ENCODE data around the gene MAP1A.

MAP1A gene

DNA sequence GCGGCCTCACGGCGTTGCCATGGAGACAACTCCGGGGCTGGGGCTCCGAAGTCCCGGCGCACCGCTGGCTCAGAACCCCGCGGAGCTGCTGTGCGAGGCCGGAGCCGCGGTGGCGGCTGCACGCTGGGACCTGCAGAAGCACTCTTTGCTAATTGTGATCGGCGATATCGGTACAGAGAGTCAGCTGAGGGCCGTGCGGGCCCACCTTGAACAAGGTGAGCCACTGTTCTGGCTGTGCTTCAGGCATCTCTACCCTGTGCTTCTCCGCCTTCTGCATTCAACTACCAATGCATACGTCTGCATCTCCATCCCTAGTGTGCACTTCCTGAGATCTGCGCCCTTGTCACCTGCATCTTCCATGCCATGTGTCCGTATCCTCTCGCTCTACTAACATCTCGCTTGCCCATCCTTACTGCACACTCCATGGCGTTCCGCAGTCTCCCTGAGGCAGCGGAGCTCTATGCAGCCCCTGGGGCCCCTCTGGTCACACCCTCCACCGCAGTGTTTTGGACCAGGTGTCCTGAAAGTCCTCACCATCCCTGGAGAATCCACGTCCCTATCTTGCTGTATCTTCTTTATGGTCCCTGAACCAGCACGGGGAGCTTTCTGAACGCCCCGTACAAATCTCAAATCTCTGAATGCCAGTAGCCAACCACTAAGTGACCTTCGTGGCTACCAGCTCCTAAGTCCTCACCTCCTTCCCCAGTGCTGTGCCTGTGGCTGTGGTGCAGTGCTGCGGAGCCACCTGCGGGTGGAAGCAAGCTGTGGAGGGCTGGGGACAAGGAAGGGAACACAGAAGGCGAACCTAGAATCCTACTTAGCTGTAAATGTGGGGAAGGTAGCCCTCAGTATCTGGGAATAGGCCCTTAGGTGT, 6.2 kb upstream of the MAP1A start:
- DNase-seq = peak; percentile 37 to 76 (median 69)

DNA sequence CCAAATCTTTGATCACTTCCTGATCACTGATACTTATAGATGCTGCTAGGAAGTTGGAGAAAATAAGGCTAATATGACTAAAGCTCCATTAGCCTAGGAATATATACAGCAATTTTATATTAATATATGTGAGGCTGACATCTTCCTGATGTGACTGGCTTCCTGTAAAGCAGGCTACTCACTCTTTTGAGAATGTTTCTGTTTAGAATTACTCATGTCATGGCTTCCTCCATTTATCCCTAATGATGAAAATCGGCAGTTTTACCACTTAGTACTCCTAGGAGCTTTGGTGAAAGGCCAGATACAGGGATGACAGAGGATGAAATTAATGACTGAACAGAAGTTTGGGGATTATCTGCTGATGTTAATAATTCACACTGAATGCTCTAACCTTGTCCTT, 3.9 kb upstream of the MAP1A start:
- DNase-seq = no peak

DNA sequence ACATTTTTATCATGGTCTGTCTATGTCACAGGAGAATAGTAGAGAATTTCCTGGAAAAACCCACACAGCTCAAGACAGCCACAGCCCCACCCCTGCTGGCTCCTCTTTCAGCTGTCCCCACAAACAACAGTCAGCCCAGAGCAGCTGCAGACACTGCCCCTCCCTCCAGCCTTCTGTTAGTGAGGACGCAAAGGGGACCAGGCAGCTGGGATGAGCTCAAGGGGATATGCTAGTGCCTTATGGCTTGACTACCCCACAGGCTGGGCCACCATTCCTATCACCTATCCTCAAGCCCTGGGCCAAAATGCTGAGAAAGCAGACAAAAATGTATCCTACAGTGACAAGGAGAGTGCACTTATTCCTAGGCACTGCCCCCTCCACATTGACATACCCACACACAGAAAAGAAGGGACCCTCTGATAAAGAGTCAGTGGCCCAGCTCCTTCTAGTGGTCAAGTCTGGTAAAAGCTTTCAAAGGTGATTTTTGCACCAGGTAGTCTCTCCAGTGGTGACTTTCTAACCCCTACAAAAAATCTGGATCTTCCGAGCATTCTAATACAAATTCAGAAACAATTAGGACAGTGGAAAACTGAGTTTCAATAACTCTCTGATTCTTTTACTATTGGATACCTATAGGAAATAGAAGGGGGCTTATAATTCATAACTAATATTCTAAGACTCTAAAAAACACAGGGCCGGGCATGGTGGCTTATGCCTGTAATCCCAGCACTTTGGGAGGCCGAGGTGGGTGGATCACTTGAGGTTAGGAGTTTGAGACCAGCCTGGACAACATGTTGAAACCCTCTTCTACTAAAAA, 3.0 kb upstream of the MAP1A start:
- peak; percentile 17 to 48 (median 44) for DNase-seq

DNA sequence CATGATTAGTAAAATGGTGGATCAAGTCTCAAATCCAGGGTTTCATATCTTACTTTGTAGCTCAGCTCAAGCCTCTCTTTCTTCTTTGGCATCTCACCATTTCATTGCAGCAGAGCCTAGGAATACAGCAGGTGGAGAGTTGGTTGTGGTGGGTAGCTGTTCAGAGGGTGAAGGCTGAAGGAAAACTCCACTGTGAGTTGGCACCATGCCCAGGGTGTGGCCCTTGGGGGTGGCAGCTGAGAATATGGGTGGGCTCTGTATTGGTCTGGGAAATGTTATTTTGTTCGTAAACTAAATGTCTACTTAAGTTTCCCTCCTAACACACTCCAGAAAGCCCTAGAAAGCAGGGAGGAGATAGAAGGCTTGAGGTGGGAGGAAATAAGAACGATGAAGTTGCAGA, 1.7 kb upstream of the MAP1A start:
- DNase-seq = no peak

DNA sequence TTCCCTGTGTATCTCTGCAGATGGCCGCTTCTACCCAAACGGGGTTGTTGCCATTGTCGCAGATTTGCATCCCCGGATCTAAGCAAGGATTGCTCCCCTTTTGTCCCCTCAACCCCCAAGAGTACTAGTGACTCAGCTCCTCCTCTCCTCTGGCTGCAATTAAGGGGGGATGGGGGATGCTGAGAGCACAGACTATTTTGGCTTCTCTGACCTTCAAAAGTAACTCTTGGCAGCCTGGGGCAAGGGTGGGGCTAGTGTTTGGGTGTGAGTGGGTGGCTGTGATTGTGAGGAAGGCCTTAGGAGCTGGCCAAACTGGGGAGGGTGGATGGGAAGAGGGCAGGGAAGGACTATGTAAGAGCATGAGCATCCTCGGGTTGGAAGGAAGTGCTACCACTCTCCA, 1.2 kb upstream of the MAP1A start:
- DNase-seq = no peak

DNA sequence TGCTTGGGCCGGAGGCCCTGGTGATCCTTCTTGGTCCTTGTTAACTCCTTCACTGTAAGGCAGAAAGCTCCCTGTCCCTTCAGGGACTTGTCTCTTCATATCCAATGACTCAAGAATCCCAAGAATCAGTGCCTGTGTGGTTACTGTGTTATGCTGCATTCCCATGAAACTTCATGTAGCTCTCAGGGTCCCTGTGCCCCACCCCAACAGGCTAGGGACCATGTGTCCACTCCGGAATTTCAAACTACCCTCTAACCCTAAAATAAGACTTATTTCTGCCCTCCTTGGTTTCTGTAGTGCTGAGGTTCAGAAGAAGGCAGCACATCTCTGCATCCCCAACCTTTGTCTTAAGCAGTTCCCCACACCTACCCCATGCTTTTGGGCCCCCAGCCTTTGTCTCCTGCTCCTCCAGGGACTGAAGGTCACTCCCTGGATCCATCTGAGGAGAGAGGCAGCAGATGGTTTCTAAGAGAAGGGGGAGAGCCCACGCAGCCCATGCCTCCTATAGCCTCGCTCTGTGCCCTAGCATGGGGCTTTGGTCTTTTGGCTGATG, 531 bp upstream of the MAP1A start:
- DNase-seq = peak in 1 of 3 experiments; percentile 28

DNA sequence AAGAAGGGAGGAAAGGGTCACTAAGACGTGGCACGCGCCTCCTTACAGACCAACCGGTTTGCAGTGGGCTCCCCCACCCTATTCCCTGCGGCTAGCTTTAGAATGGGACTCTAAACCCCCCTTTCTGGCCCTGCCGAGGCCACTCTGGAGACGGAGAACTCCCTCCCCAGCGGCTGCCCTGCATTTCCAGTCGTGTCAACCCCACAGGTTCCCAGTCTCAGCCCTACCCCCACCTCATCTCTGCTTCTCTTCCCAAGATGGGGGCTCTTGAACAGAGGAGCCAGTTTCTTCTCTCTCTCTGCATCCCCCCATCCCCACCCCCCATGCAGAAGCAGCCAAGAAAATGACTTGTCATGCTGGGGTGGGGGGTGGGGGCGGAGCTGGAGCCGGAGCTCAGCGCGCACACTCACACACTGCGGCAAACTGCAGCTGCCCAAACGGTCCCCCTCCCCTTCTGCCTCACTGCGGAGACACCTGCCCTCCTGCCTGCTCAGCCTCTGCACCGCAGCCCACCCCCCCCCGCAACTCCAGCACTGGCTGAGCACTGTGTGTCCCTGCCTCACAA, 871 bp downstream of the MAP1A start:
- DNase-seq = peak; percentile 59 to 78 (median 69)

DNA sequence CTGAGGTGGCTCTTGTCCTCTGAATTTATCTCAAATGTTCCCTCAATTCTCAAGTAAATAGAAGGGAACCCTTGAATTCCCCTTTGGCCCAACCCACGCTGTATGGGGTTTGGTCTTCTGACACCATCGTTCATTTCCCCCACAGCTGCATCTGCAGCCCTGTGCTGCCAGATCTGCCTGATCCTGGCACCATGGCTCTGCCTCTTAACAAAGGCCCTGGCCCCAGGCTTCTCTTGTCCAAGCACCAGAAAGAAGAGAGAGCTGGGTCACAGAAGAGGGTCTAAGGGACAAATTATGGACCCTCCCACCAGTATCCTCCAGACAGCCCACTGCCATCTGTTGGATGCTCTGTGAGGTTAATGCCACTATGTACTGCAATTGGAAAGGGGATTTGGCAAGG, 1.8 kb downstream of the MAP1A start:
- peak in 1 of 3 experiments; percentile 34 for DNase-seq

DNA sequence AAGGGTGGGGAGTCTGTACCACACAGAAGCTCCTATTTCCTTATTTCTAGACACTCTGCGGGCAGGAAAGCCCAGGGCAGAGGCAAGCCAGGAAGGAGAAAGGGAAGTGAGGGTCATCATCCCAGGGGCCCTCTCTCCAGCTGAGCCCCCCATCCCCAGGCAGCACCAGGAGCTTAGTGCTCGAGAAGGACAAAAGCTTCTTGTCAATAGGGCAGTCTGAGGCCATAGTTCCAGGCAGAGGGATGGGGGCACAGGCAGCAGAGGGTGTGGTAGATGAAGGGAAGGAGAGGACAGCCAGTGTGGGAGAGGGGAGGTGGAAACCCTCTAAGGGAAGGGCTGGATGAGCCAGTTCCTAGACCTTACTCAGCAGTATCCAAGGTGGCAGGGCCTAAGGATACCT, 2.7 kb downstream of the MAP1A start:
- DNase-seq = no peak

DNA sequence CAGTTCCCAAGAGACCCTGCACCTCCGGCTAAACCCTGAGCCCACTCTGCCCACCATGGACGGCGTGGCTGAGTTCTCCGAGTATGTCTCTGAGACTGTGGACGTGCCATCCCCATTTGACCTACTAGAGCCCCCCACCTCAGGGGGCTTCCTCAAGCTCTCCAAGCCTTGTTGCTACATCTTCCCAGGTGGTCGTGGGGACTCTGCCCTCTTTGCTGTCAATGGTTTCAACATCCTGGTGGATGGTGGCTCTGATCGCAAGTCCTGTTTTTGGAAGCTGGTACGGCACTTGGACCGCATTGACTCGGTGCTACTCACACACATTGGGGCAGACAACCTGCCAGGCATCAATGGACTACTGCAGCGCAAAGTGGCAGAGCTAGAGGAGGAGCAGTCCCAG, 4.0 kb downstream of the MAP1A start:
- DNase-seq = no peak

DNA sequence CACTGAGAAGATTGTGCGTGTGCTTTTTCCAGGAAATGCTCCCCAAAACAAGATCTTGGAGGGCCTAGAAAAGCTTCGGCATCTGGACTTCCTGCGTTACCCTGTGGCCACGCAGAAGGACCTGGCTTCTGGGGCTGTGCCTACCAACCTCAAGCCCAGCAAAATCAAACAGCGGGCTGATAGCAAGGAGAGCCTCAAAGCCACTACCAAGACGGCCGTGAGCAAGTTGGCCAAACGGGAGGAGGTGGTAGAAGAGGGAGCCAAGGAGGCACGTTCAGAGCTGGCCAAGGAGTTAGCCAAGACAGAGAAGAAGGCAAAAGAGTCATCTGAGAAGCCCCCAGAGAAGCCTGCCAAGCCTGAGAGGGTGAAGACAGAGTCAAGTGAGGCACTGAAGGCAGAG, 4.8 kb downstream of the MAP1A start:
- DNase-seq = no peak

DNA sequence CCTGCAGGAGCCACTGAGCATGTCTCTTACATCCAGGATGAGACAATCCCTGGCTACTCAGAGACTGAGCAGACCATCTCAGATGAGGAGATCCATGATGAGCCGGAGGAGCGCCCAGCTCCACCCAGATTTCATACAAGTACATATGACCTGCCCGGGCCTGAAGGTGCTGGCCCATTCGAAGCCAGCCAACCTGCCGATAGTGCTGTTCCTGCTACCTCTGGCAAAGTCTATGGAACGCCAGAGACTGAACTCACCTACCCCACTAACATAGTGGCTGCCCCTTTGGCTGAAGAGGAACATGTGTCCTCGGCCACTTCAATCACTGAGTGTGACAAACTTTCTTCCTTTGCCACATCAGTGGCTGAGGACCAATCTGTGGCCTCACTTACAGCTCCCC, 6.2 kb downstream of the MAP1A start:
- DNase-seq = no peak

DNA sequence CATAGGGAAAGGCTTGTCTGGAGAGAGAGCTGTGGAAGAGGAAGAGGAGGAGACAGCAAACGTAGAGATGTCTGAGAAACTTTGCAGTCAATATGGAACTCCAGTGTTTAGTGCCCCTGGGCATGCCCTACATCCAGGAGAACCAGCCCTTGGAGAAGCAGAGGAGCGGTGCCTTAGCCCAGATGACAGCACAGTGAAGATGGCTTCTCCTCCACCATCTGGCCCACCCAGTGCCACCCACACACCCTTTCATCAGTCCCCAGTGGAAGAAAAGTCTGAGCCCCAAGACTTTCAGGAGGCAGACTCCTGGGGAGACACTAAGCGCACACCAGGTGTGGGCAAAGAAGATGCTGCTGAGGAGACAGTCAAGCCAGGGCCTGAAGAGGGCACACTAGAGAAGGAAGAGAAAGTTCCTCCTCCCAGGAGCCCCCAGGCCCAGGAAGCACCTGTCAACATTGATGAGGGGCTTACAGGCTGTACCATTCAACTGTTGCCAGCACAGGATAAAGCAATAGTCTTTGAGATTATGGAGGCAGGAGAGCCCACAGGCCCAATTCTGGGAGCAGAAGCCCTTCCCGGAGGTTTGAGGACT, 6.9 kb downstream of the MAP1A start:
- no peak for DNase-seq

DNA sequence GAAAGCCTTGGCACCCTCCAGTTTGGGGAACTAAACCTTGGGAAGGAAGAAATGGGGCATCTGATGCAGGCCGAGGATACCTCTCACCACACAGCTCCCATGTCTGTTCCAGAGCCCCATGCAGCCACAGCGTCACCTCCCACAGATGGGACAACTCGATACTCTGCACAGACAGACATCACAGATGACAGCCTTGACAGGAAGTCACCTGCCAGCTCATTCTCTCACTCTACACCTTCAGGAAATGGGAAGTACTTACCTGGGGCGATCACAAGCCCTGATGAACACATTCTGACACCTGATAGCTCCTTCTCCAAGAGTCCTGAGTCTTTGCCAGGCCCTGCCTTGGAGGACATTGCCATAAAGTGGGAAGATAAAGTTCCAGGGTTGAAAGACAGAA, 7.7 kb downstream of the MAP1A start:
- no peak for DNase-seq

DNA sequence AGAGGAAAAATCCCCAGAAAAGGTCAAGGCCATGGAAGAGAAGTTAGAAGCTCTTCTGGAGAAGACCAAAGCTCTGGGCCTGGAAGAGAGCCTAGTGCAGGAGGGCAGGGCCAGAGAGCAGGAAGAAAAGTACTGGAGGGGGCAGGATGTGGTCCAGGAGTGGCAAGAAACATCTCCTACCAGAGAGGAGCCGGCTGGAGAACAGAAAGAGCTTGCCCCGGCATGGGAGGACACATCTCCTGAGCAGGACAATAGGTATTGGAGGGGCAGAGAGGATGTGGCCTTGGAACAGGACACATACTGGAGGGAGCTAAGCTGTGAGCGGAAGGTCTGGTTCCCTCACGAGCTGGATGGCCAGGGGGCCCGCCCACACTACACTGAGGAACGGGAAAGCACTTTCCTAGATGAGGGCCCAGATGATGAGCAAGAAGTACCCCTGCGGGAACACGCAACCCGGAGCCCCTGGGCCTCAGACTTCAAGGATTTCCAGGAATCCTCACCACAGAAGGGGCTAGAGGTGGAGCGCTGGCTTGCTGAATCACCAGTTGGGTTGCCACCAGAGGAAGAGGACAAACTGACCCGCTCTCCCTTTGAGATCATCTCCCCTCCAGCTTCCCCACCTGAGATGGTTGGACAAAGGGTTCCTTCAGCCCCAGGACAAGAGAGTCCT, 9.0 kb downstream of the MAP1A start:
- DNase-seq = no peak

DNA sequence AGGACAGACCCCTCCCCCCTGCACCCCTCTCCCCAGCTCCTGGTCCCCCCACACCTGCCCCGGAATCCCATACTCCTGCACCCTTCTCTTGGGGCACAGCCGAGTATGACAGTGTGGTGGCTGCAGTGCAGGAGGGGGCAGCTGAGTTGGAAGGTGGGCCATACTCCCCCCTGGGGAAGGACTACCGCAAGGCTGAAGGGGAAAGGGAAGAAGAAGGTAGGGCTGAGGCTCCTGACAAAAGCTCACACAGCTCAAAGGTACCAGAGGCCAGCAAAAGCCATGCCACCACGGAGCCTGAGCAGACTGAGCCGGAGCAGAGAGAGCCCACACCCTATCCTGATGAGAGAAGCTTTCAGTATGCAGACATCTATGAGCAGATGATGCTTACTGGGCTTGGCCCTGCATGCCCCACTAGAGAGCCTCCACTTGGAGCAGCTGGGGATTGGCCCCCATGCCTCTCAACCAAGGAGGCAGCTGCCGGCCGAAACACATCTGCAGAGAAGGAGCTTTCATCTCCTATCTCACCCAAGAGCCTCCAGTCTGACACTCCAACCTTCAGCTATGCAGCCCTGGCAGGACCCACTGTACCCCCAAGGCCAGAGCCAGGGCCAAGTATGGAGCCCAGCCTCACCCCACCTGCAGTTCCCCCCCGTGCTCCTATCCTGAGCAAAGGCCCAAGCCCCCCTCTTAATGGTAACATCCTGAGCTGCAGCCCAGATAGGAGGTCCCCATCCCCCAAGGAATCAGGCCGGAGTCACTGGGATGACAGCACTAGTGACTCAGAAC, 9.8 kb downstream of the MAP1A start:
- no peak for DNase-seq

DNA sequence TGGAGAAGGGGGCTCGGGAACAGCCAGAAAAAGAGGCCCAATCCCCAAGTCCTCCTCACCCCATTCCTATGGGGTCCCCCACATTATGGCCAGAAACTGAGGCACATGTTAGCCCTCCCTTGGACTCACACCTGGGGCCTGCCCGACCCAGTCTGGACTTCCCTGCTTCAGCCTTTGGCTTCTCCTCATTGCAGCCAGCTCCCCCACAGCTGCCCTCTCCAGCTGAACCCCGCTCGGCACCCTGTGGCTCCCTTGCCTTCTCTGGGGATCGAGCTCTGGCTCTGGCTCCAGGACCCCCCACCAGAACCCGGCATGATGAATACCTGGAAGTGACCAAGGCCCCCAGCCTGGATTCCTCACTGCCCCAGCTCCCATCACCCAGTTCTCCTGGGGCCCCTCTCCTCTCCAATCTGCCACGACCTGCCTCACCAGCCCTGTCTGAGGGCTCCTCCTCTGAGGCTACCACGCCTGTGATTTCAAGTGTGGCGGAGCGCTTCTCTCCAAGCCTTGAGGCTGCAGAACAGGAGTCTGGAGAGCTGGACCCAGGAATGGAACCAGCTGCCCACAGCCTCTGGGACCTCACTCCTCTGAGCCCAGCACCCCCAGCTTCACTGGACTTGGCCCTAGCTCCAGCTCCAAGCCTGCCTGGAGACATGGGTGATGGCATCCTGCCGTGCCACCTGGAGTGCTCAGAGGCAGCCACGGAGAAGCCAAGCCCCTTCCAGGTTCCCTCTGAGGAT, 10.6 kb downstream of the MAP1A start:
- DNase-seq = no peak

DNA sequence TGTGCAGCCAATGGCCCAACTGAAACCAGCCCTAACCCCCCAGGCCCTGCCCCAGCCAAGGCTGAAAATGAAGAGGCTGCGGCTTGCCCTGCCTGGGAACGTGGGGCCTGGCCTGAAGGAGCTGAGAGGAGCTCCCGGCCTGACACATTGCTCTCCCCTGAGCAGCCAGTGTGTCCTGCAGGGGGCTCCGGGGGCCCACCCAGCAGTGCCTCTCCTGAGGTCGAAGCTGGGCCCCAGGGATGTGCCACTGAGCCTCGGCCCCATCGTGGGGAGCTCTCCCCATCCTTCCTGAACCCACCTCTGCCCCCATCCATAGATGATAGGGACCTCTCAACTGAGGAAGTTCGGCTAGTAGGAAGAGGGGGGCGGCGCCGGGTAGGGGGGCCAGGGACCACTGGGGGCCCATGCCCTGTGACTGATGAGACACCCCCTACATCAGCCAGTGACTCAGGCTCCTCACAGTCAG, 11.2 kb downstream of the MAP1A start:
- no peak for DNase-seq

DNA sequence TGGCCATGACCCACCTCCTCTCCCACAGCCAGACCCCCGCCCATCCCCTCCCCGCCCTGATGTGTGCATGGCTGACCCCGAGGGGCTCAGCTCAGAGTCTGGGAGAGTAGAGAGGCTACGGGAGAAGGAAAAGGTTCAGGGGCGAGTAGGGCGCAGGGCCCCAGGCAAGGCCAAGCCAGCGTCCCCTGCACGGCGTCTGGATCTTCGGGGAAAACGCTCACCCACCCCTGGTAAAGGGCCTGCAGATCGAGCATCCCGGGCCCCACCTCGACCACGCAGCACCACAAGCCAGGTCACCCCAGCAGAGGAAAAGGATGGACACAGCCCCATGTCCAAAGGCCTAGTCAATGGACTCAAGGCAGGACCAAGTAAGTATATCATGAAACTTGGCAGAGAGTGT, 11.7 kb downstream of the MAP1A start:
- DNase-seq = no peak

DNA sequence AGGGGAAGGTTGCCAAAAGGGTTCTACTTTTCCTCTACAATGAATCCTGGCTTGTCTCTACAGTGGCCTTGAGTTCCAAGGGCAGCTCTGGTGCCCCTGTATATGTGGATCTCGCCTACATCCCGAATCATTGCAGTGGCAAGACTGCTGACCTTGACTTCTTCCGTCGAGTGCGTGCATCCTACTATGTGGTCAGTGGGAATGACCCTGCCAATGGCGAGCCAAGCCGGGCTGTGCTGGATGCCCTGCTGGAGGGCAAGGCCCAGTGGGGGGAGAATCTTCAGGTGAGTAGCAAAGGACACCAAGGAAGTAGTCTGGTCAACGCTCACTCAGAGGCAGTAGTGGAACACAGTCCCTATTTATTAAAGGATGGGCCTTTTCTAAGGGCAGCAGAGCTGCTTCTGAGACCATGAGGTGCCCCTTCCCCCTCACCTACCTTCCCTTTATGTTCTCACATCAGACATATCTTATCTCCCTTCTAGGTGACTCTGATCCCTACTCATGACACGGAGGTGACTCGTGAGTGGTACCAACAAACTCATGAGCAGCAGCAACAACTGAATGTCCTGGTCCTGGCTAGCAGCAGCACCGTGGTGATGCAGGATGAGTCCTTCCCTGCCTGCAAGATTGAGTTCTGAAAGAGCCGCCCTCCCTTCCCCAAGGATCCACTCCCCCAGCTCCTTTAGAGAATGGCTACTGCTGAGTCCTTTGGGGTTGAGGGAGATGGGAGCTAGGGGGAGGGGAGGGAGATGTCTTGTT, 12.4 kb downstream of the MAP1A start:
- no peak for DNase-seq

All from NCI-H1417 (cell line).